Naive thymus-derived CD8-positive, alpha-beta T cell (primary cell): ENCODE measurements around the gene FIGN. TPM values are rescaled to one million over a fixed set of nuclear protein-coding genes. Genes with fewer than 3 reads are reported as not detected.

ENCODE experiments used
- ATAC-seq, 2 donors: fragments of 150-1000 bp; cut with Tn5 transposase in 1 of 2; sonication (Bioruptor Pico), chemical (Tn5 transposase) in 1 of 2; 1 replicate in 1 of 2; 2 replicates in 1 of 2; pipeline ENCODE4 v1.10.0; 2021; ENCODE audit warnings: mild to moderate bottlenecking in 2 of 2, moderate library complexity in 2 of 2
- POLR2A ChIA-PET: fragments of 350-600 bp; sonication (Branson Sonifier 250); formaldehyde crosslinking; loops from one replicate; lab custom pipeline; 2021; ENCODE audit warnings: antibody characterized with exemption; lab: Charles Lee
- DNase-seq, 10 donors: peaks; one replicate each; pipeline versions ENCODE4 v3.0.0 to v3.0.0-alpha.2; 2020 to 2022
- H3K27ac Mint-ChIP-seq, 10 donors: one replicate each; pipeline ENCODE4 v1.8.0; 2020 to 2022; ENCODE audit warnings: mild to moderate bottlenecking in 10 of 10, mixed read lengths in 10 of 10, moderate library complexity in 4 of 10, inconsistent platforms in 1 of 10
- H3K27me3 Mint-ChIP-seq, 5 donors: one replicate each; pipeline ENCODE4 v1.8.0; 2021 to 2022; ENCODE audit warnings: mixed read lengths in 5 of 5
- H3K36me3 Mint-ChIP-seq, 3 donors: one replicate each; pipeline ENCODE4 v1.8.0; 2020 to 2022; ENCODE audit warnings: mixed read lengths in 3 of 3, mild to moderate bottlenecking in 2 of 3, inconsistent platforms in 1 of 3
- H3K4me1 Mint-ChIP-seq, 4 donors: one replicate each; pipeline ENCODE4 v1.8.0; 2021 to 2022; ENCODE audit warnings: mixed read lengths in 4 of 4
- H3K4me3 Mint-ChIP-seq, 10 donors: one replicate each; pipeline ENCODE4 v1.8.0; 2020 to 2022; ENCODE audit warnings: mild to moderate bottlenecking in 10 of 10, mixed read lengths in 10 of 10, moderate library complexity in 6 of 10, inconsistent platforms in 1 of 10
- H3K9me3 Mint-ChIP-seq, 9 donors: one replicate each; pipeline ENCODE4 v1.8.0; 2020 to 2022; ENCODE audit warnings: mixed read lengths in 9 of 9, mild to moderate bottlenecking in 3 of 9, inconsistent platforms in 1 of 9, moderate library complexity in 1 of 9
- polyA plus RNA-seq, 3 donors: library from polyadenylated mRNA; unstranded; fragments of 300-500 nt; fragmentation: Illumina TruSeq; gene quantifications; one replicate each; pipeline ENCODE4 v1.2.3, GENCODE V29; 2021
- total RNA-seq, 8 experiments: library from RNA in 2 of 8; stranded (reverse) in 2 of 8; gene quantifications; one replicate each; pipeline ENCODE4 v1.2.3 and lab custom pipeline; 2021 to 2026

Gene FIGN
- total and polyA plus RNA-seq, 5 experiments from 2014 or later: not detected

DNA sequence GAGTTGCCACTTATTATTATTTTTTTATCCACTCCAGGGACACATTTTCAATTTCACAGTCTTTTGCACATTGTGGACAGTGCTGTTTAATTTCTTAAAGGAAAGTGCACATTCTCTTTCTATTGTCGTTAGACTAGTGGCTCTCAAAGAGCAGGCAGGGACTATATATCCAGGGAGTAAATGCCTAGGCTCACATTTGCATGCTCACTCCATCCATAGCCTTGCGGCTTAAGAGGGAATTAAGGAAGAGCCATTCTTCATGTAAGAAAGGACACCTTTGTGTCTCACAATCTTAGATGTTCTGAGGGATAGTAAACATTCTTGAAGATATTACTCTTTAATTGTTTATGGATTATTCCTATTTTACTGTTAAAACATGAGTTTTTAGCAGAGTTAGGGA is 70.8 kb downstream of the FIGN start:
- peaks cover 0 to 2% (median 0%) of the 10 kb centered on the region in 5 donors for H3K27me3 Mint-ChIP-seq
- H3K4me1 Mint-ChIP-seq: no peaks in the 10 kb centered on the region
- ATAC-seq (no peak), DNase-seq (no peak)
- no peak overlapping the region for H3K4me3 Mint-ChIP-seq
- no peaks in the 10 kb centered on the region for H3K36me3 Mint-ChIP-seq
- no peak overlapping the region for H3K27ac Mint-ChIP-seq
- POLR2A ChIA-PET: no interaction called here
- H3K9me3 Mint-ChIP-seq: peaks cover 0 to 19% (median 9%) of the 10 kb centered on the region in 9 donors

DNA sequence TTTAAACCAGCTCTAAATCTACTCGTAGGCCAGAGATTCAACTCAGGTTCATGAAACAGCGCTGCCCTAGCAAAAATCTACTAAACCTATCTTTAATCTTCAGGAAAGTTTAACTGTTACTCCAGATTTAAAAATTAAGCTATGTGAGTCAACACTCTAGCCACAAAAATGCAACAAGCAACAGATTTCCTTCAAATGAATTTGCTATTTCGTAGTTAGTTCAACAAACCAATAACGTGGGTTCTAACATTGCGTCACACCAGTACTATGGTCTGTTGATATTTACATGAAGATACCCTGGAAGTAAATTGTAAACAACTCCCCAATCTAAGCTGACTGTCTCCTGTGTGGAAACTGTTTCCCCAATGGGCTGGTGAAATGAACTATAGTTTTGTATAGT is 71.2 kb downstream of the FIGN start:
- Mint-ChIP-seq H3K9me3 (peaks cover 0 to 19% (median 9%) of the 10 kb centered on the region in 9 donors), H3K4me1 (no peaks in the 10 kb centered on the region), H3K27ac (no peak overlapping the region), H3K4me3 (no peak overlapping the region), H3K27me3 (peaks cover 0 to 2% (median 0%) of the 10 kb centered on the region in 5 donors), H3K36me3 (no peaks in the 10 kb centered on the region)
- no peak for DNase-seq
- ATAC-seq: no peak
- POLR2A ChIA-PET: no interaction called here

DNA sequence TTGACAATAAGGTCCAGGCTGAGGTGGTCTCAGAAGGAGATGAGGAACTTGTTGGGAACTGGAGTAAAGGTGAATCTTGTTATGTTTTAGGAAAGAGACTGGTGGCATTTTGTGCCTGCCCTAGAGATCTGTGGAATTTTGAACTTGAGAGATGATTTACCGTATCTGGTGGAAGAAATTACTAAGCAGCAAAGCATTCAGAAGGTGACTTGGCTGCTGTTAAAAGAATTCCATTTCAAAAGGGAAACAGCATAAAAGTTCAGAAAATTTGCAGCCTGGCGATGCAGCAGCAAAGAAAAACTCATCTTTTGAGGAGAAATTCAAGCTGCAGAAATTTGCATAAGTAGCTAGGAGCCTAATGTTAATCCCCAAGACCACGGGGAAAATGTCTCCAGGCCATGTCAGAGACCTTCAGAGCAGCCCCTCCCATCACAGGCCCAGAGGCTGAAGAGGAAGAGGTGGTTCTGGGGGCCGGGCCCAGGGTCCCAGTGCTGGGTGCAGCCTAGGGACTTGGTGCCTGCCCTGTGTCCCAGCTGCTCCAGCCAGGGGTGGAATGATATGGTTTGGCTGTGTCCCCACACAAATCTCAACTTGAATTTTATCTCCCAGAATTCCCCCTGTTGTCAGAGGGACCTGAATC is 73.5 kb downstream of the FIGN start:
- no peak for DNase-seq
- POLR2A ChIA-PET: no interaction called here

DNA sequence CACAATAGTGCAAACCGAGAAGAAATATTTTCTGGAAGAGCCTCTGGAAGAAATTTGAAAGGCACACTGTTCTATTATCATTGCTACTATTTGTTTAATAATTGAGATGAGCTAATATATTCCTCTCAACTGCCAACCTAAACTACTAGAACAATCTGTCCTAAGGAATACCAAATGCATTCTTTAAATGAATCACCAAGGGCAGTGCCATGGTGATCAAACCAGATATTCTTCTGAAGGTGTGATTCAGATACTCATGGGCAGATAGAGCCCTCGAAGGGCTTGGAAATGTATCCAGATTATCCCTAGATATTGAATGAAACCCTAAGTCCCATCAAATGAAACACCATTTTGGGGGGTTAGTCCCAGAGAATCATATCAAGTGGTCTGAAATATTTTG is 76.6 kb downstream of the FIGN start:
- Mint-ChIP-seq H3K27ac (no peak overlapping the region), H3K4me1 (no peaks in the 10 kb centered on the region)
- POLR2A ChIA-PET: no interaction called here

More for the DNA sequence above, 73.5 kb downstream of the FIGN start:
- H3K9me3 Mint-ChIP-seq: peaks cover 0 to 35% (median 9%) of the 10 kb centered on the region in 9 donors
- H3K4me3 Mint-ChIP-seq: no peak overlapping the region
- ATAC-seq: no peak
- H3K4me1 Mint-ChIP-seq: no peaks in the 10 kb centered on the region
- no peaks in the 10 kb centered on the region for H3K36me3 Mint-ChIP-seq
- H3K27me3 Mint-ChIP-seq: no peaks in the 10 kb centered on the region
- H3K27ac Mint-ChIP-seq: no peak overlapping the region

DNA sequence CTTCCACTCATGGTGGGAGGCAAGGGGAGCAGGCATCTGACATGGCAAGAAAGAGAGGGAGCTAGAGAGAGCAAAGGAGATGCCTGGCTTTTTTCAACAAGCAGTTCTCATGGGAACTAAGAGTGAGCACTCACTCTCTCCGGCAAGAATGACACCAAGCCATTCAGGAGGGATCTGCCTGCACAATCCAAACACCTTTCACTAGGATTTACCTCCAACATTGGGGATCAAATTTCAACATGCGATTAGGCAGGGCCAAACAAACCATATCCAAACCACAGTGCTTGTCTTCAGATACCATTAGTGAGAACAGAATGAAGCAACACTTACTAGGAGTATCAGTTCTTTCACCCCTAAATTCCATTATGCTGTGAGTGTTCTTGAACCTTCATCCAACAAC is 77.3 kb downstream of the FIGN start:
- no peaks in the 10 kb centered on the region for H3K36me3 Mint-ChIP-seq
- ATAC-seq: no peak

More for the DNA sequence above, 76.6 kb downstream of the FIGN start:
- Mint-ChIP-seq H3K4me3 (no peak overlapping the region), H3K27me3 (peaks cover 0 to 3% (median 0%) of the 10 kb centered on the region in 5 donors), H3K36me3 (no peaks in the 10 kb centered on the region), H3K9me3 (peaks cover 6 to 37% (median 8%) of the 10 kb centered on the region in 9 donors)
- no peak for DNase-seq
- ATAC-seq: no peak

DNA sequence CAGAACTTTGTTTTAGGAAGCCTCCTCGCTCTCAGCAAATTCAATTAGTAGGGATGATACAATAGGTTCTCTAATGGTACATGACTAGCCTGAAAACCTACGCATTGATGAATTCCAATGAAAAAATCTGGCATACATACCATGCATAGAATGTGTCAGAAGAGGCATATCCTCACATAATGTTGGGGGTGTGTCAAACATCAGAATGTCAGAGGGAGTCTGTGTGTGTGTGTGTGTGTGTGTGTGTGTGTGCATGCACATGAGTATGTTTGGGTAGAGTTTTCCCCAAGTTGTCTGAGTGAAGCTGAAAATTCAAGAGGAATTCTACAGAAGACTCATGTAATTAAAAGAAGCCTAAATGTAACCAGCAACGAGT is 78.5 kb downstream of the FIGN start:
- no peaks in the 10 kb centered on the region for H3K36me3 Mint-ChIP-seq
- H3K9me3 Mint-ChIP-seq: peaks cover 2 to 32% (median 9%) of the 10 kb centered on the region in 9 donors
- H3K27me3 Mint-ChIP-seq: peaks cover 0 to 3% (median 0%) of the 10 kb centered on the region in 5 donors
- no peak overlapping the region for H3K27ac Mint-ChIP-seq
- ATAC-seq (no peak), DNase-seq (no peak)
- POLR2A ChIA-PET: no interaction called here
- H3K4me1 Mint-ChIP-seq: no peaks in the 10 kb centered on the region
- H3K4me3 Mint-ChIP-seq: no peak overlapping the region

More for the DNA sequence above, 77.3 kb downstream of the FIGN start:
- H3K27me3 Mint-ChIP-seq: peaks cover 0 to 3% (median 0%) of the 10 kb centered on the region in 5 donors
- H3K4me1 Mint-ChIP-seq: no peaks in the 10 kb centered on the region
- POLR2A ChIA-PET: no interaction called here
- no peak overlapping the region for H3K4me3 Mint-ChIP-seq
- no peak overlapping the region for H3K27ac Mint-ChIP-seq
- DNase-seq: no peak
- H3K9me3 Mint-ChIP-seq: peaks cover 2 to 33% (median 9%) of the 10 kb centered on the region in 9 donors

DNA sequence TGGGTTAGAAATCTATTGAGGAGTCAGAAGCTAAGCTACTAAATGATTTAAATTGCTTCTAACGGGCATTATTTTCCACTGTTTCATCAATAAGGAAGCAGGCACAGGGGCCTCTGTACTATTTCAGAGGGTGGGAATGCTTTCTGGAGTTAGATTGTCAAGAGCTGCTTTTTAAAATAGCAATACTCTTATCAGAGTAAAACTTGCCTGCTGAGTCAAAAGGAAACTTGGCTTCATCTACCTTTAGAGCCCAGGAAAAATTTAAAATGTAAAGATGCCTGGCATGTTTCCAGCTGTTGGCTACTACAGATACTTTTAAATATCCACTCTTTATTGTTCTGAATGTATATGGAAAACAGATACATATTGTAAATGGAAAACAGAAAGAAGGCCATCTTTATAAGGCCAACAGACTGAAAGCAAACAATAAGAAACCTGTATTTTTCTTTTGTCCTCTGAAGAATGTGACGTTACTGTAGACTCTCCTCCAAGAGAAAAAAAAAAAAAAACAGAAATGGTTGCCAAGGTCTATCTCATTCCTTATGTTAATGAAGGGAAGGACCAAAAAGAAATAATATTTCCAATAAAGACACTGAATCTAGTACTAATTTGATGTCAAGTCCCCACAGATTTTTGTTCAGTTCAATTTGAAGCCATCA is 79.1 kb downstream of the FIGN start:
- Mint-ChIP-seq H3K27ac (no peak overlapping the region), H3K27me3 (peaks cover 0 to 3% (median 0%) of the 10 kb centered on the region in 5 donors), H3K9me3 (peaks cover 1 to 27% (median 6%) of the 10 kb centered on the region in 9 donors), H3K36me3 (no peaks in the 10 kb centered on the region), H3K4me1 (no peaks in the 10 kb centered on the region), H3K4me3 (no peak overlapping the region)
- POLR2A ChIA-PET: no interaction called here
- no peak for ATAC-seq
- no peak for DNase-seq

DNA sequence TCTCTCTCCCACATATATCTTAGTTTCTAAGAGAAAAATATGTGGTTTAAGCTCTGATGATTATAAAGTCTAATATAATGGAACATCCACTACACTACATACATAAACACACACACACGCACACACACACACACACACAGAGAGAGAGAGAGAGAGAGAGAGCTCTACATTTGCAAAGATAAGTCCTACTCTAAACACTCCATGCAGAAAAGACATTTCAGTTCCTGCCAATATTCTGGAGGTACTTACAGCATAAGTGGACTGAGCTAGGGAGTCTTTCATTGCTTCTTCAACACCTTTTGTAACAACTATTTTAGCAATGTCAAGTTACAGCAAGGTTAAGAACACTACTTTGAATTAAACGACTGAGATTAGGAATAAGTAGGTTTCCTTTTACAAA is 80.1 kb downstream of the FIGN start:
- H3K27me3 Mint-ChIP-seq: peaks cover 0 to 3% (median 0%) of the 10 kb centered on the region in 5 donors
- H3K27ac Mint-ChIP-seq: no peak overlapping the region
- DNase-seq (no peak), ATAC-seq (no peak)
- no peaks in the 10 kb centered on the region for H3K36me3 Mint-ChIP-seq
- POLR2A ChIA-PET: no interaction called here
- no peak overlapping the region for H3K4me3 Mint-ChIP-seq
- no peaks in the 10 kb centered on the region for H3K4me1 Mint-ChIP-seq
- H3K9me3 Mint-ChIP-seq: peaks cover 0 to 22% (median 4%) of the 10 kb centered on the region in 9 donors

DNA sequence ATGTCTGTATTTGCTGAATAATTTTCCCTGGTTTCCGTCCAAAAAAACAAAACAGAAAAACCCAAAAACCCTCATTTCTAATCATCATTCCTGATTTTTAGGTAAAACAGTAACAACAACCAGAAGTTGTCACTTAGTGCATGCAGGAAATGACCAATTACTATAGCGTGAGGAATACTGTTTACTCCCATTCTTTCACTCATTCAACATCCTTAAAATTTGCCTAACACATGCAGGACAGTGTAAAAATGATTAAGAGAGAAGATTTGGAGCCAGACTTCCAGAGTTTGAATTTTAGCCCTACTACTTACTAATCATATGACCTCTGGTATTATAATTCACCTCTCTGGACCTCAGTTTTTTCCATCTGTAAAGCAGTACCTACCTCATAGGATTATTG is 83.1 kb downstream of the FIGN start:
- Mint-ChIP-seq H3K36me3 (no peaks in the 10 kb centered on the region), H3K27ac (no peak overlapping the region), H3K27me3 (peaks cover 0 to 3% (median 0%) of the 10 kb centered on the region in 5 donors), H3K9me3 (peaks cover 0 to 11% (median 1%) of the 10 kb centered on the region in 9 donors), H3K4me1 (no peaks in the 10 kb centered on the region), H3K4me3 (no peak overlapping the region)
- DNase-seq (no peak), ATAC-seq (no peak)
- POLR2A ChIA-PET: no interaction called here

DNA sequence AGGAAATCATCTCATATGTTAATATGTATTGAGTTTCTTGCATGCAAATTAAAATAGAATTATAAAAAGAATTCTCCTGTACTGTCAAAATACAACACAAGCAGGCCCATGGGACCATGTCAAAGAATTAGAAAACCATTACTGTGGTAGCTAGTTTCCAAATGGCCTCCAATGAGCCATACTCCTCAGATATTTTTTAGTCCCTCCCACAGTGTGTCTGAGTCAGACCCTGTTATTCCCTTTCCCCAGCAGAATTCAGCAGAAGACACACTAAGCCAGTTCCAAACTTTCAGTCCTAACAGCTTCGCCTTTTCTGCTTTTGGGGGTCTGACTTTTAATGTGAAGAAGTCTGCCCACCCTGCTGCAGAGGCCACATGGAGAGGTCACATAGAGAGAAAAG is 86.7 kb downstream of the FIGN start:
- no peak for DNase-seq
- Mint-ChIP-seq H3K9me3 (peaks cover 0 to 4% (median 2%) of the 10 kb centered on the region in 9 donors), H3K36me3 (no peaks in the 10 kb centered on the region), H3K4me1 (no peaks in the 10 kb centered on the region), H3K4me3 (no peak overlapping the region), H3K27me3 (no peaks in the 10 kb centered on the region), H3K27ac (no peak overlapping the region)
- ATAC-seq: no peak
- POLR2A ChIA-PET: no interaction called here

DNA sequence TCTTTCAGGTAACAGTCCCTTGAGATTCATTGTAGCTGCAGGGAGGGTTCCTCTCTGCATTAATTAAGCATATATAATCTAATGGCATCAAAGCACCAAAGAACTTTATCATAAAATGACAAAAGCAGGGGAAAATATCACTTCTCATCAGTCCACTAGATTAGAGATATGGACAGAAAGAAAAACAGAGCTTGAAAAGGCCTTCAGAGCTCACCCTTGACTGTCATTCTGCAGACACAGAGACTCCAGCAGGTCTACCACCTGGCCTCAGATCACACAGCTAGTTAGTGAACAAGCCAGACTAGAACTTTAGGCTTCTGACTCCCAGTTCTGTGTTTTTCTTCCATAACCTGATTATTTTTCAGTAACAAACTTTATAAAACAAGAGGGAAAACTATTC is 88.5 kb downstream of the FIGN start:
- DNase-seq (no peak), ATAC-seq (no peak)
- Mint-ChIP-seq H3K4me3 (no peak overlapping the region), H3K4me1 (no peaks in the 10 kb centered on the region), H3K9me3 (peaks cover 0 to 4% (median under 1%) of the 10 kb centered on the region in 9 donors), H3K36me3 (no peaks in the 10 kb centered on the region), H3K27me3 (no peaks in the 10 kb centered on the region), H3K27ac (no peak overlapping the region)
- POLR2A ChIA-PET: no interaction called here

DNA sequence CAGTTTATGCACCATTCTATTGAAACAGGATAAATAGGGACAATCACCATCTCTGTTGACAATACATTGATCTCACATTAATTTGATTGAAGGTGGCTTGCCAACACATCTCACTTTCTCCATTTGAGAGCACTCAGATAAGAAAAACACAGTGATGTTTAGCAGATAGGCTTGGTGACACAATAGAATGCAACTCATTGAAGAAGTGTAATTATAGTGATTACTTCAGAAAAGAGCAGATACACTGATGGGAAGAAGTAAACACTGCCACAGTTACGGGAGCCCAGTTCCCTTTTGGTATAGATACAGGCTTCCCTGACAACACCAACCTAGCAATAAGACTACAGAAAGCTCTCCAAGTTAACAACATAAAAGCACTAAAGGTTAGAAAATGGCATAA is 89.1 kb downstream of the FIGN start:
- Mint-ChIP-seq H3K9me3 (peaks cover 0 to 4% (median 2%) of the 10 kb centered on the region in 9 donors), H3K4me3 (no peak overlapping the region), H3K36me3 (no peaks in the 10 kb centered on the region), H3K27me3 (no peaks in the 10 kb centered on the region), H3K4me1 (no peaks in the 10 kb centered on the region), H3K27ac (no peak overlapping the region)
- DNase-seq: no peak
- POLR2A ChIA-PET: no interaction called here
- no peak for ATAC-seq

DNA sequence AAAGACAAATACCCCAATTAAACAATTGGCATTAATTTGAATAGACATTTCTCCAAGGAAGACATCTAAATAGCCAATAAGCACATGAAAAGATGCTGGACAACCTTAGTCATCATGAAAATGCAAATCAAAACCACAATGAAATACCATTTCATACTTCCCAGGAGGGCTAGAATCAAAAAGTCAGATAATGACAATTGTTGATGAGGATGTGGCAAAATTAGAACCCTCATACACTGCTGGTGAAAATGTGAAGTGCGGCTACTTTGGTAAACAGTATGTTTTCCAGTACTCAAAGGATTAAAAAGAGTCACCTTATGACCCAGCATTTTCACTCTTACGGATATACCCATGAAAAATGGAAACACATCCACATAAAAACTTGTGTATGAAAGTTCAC is 91.6 kb downstream of the FIGN start:
- H3K36me3 Mint-ChIP-seq: no peaks in the 10 kb centered on the region
- POLR2A ChIA-PET: no interaction called here
- peaks cover 0 to 4% (median 2%) of the 10 kb centered on the region in 9 donors for H3K9me3 Mint-ChIP-seq
- H3K27ac Mint-ChIP-seq: no peak overlapping the region
- no peak overlapping the region for H3K4me3 Mint-ChIP-seq
- no peaks in the 10 kb centered on the region for H3K27me3 Mint-ChIP-seq
- H3K4me1 Mint-ChIP-seq: no peaks in the 10 kb centered on the region
- ATAC-seq: no peak
- DNase-seq: no peak
